T-cell (primary cell): ENCODE results near the gene SERPINB7. TPM values are rescaled to one million over a fixed set of nuclear protein-coding genes. Genes with fewer than 3 reads are reported as not detected.

Source experiments
- ATAC-seq, 4 experiments: fragments of 200-7000 bp in 3 of 4; fragments of 150-1000 bp in 1 of 4; cut with Tn5 transposase; replicated peaks in 1 of 4; 1 replicate in 3 of 4; 2 replicates in 1 of 4; pipeline ENCODE4 v1.10.0; 2021; ENCODE audit warnings: moderate library complexity in 3 of 4, mild to moderate bottlenecking in 2 of 4, moderate number of reproducible peaks in 1 of 4
- CTCF ChIA-PET, 2 donors: fragments of 300-600 bp; sonication (Branson Sonifier 250); formaldehyde crosslinking; loops; one replicate each; lab custom pipeline; 2022; ENCODE audit warnings: antibody characterized with exemption in 2 of 2; lab: Charles Lee
- POLR2A ChIA-PET, 2 donors: fragments of 300-600 bp; sonication (Branson Sonifier 250); formaldehyde crosslinking; loops; one replicate each; lab custom pipeline; 2022; ENCODE audit warnings: antibody characterized with exemption in 2 of 2; lab: Charles Lee
- DNase-seq, 35 experiments: peaks; one replicate each; pipeline versions ENCODE4 v3.0.0 to v3.0.0-alpha.2; 2013 to 2023
- H3K27ac ChIP-seq: one replicate; pipeline ENCODE4 v1.5.1; 2013; ENCODE audit warnings: low read length
- H3K27me3 ChIP-seq, 2 experiments: replicated peaks in 1 of 2; 1 replicate in 1 of 2; 2 replicates in 1 of 2; pipeline versions ENCODE4 v1.6.1 to v1.7.0; 2013; ENCODE audit warnings: low read length in 1 of 2, mixed read lengths in 1 of 2; ENCODE audit not compliant: control insufficient read depth in 2 of 2, insufficient read depth in 2 of 2; ENCODE audit errors: extremely low read depth in 1 of 2
- H3K36me3 ChIP-seq, 2 donors: 1 replicate in 1 of 2; 2 replicates in 1 of 2; pipeline versions ENCODE4 v1.6.1 to v1.7.0; 2013; ENCODE audit warnings: low read length in 1 of 2; ENCODE audit not compliant: control insufficient read depth in 2 of 2, insufficient read depth in 1 of 2; ENCODE audit errors: extremely low read depth in 1 of 2
- H3K4me1 ChIP-seq, 2 experiments: 1 replicate in 1 of 2; 2 replicates in 1 of 2; pipeline versions ENCODE4 v1.6.1 to v1.7.0; 2013; ENCODE audit warnings: low read length in 2 of 2, mixed read lengths in 1 of 2; ENCODE audit not compliant: insufficient read depth in 2 of 2, control insufficient read depth in 1 of 2; ENCODE audit errors: extremely low read depth in 1 of 2
- H3K4me3 ChIP-seq, 2 donors: 1 replicate in 1 of 2; 2 replicates in 1 of 2; pipeline versions ENCODE4 v1.5.1 to v1.7.0; 2013; ENCODE audit warnings: mild to moderate bottlenecking in 2 of 2, low read length in 1 of 2, moderate library complexity in 1 of 2; ENCODE audit not compliant: control insufficient read depth in 1 of 2; ENCODE audit errors: extremely low read depth in 1 of 2
- H3K9me3 ChIP-seq: 2 replicates; pipeline ENCODE4 v1.7.0; 2013
- H3K27ac Mint-ChIP-seq, 2 donors: one replicate each; pipeline ENCODE4 v1.8.0; 2020 to 2021; ENCODE audit warnings: mild to moderate bottlenecking in 2 of 2, mixed read lengths in 2 of 2
- H3K27me3 Mint-ChIP-seq, 2 donors: one replicate each; pipeline ENCODE4 v1.8.0; 2021 to 2022; ENCODE audit warnings: mixed read lengths in 2 of 2
- H3K36me3 Mint-ChIP-seq: one replicate; pipeline ENCODE4 v1.8.0; 2021; ENCODE audit warnings: mixed read lengths
- H3K4me1 Mint-ChIP-seq, 3 donors: one replicate each; pipeline ENCODE4 v1.8.0; 2020 to 2022; ENCODE audit warnings: mixed read lengths in 3 of 3, mild to moderate bottlenecking in 1 of 3
- H3K4me3 Mint-ChIP-seq, 3 donors: one replicate each; pipeline ENCODE4 v1.8.0; 2020 to 2022; ENCODE audit warnings: mild to moderate bottlenecking in 3 of 3, mixed read lengths in 3 of 3, moderate library complexity in 3 of 3
- H3K9me3 Mint-ChIP-seq, 3 donors: one replicate each; pipeline ENCODE4 v1.8.0; 2020 to 2022; ENCODE audit warnings: mixed read lengths in 3 of 3
- WGBS: methylation state at CpG from one replicate; pipeline ENCODE4 v1.1.5; 2013; ENCODE audit warnings: missing lambda C conversion rate; ENCODE audit not compliant: insufficient coverage; 5-methylcytosine and 5-hydroxymethylcytosine counted together
- total RNA-seq, 35 experiments: library from RNA in 6 of 35; stranded (reverse) in 6 of 35; fragments of 120-200 nt in 1 of 35; gene quantifications; one replicate each; pipeline versions ENCODE4 v1.2.1 to v1.2.4 and lab custom pipeline; 2013 to 2026

SERPINB7 gene
- total RNA-seq, 5 donors from 2014 or later (not counting 1 experiment from before 2014, with no cell fraction given), result not detected

DNA sequence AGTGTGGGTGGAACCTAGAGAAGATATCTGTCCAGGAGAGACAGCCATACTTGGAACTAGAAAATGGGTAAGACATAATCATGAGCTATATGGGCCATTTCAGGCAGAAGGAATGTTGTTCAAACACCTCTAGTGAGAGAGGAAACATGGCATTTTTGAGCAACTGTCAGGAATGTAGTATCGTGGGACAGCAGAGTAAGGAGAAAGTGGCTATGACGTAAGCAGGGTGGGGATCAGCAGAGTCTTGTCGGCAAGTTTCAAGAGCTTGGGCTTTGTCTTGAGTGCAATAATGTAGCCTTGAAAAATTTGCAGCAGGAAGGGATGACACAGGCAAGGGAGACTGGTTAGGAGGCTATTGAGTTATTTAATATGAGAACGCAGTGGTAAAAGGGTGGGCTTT, 20.4 kb downstream of the SERPINB7 start:
- Mint-ChIP-seq H3K27ac (no peak overlapping the region), H3K4me1 (no peaks in the 10 kb centered on the region)
- CTCF ChIA-PET, result no interaction called here

DNA sequence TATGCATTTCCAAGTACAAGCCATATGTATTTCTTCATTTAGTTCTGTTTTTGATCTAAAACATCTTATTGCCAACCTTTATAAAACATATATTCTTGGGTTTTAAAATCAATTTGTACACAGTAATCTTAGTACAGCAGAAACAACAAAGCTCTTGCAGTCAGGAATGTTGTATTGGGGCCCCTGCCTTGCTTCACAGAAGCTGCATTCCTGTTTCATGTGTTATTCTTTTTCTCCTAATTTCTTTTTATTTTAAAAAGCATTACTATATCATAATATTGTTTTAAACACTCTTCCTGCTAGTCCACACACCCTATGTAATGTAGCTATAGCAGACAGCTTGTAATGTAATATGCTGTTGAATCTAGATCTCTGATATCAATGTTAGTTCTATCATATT, 24.0 kb downstream of the SERPINB7 start:
- Histone ChIP-seq H3K27me3 (peaks cover 0 to 2% of the 10 kb centered on the region in 2 experiments), H3K4me3 (no peak overlapping the region), H3K27ac (no peak overlapping the region), H3K36me3 (no peaks in the 10 kb centered on the region), H3K4me1 (no peaks in the 10 kb centered on the region), H3K9me3 (no peaks in the 10 kb centered on the region)
- Mint-ChIP-seq H3K27ac (no peak overlapping the region), H3K27me3 (peaks cover 3 to 7% of the 10 kb centered on the region in 2 donors), H3K4me1 (no peaks in the 10 kb centered on the region), H3K4me3 (no peak overlapping the region), H3K36me3 (no peaks in the 10 kb centered on the region), H3K9me3 (peaks cover 0 to 4% (median 0%) of the 10 kb centered on the region in 3 donors)
- CTCF ChIA-PET, result interaction anchor here in 1 of 2 donors (0.7 kb wide), 1 partner anchor 9 kb away, joined by 3 read pairs; no protein-coding TSS in a partner anchor
- ATAC-seq (no peak), DNase-seq (no peak)
- POLR2A ChIA-PET, result interaction anchor here in 1 of 2 donors (0.7 kb wide), 1 partner anchor 81 kb away, joined by 5 read pairs; no protein-coding TSS in a partner anchor

More for the DNA sequence above, 20.4 kb downstream of the SERPINB7 start:
- Mint-ChIP-seq H3K36me3 (no peaks in the 10 kb centered on the region), H3K4me3 (no peak overlapping the region), H3K9me3 (no peaks in the 10 kb centered on the region), H3K27me3 (peaks cover 3% of the 10 kb centered on the region in 2 donors)
- POLR2A ChIA-PET, result no interaction called here
- peaks cover 0 to 2% of the 10 kb centered on the region in 2 experiments for H3K27me3 ChIP-seq
- ATAC-seq (no peak), DNase-seq (no peak)
- no peaks in the 10 kb centered on the region for H3K4me1 ChIP-seq
- H3K36me3 ChIP-seq, result no peaks in the 10 kb centered on the region
- H3K9me3 ChIP-seq, result no peaks in the 10 kb centered on the region
- 97% methylated on average over 3 of the region's 4 CpGs for WGBS
- H3K4me3 ChIP-seq, result no peak overlapping the region
- no peak overlapping the region for H3K27ac ChIP-seq

DNA sequence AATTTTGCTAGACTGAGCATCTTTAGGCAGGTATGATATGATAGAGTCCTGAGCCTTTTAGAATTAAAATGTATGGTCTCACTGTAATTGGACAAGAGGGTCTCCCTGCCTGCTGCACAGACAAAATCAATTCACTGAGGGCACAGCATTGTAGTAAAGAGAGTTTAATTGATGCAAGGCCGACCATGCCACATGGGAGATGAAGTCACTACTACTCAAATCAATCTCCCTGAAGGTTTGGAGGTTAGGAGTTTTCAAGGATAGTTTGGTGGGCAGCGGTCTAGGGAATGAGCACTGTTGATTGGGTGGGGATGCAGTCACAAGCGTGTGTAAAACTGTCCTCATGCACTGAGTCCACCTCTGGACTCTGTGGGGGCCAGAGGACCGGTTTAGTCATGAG, 26.1 kb downstream of the SERPINB7 start:
- POLR2A ChIA-PET, result no interaction called here
- WGBS, result 74% methylated on average over 3 of the region's 4 CpGs
- H3K36me3 Mint-ChIP-seq, result no peaks in the 10 kb centered on the region

DNA sequence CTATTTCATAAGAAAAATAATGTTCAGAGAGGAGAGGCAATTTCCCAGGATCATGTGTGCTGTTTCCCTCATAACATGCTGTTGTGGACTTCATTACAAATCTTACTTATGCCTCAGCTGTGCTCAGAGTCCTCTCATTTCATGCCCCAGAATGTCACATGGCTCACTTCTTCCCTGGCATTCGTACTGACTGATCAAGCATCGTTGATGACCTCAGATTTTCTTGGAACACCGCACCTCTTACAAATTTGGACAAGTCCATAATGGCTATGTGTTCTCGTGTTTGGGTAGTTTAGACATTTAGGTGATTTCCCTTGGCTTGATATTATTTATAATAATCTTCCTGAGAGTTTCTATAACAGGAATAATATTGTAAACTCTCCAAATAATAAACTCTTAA, 32.9 kb downstream of the SERPINB7 start:
- POLR2A ChIA-PET, result no interaction called here
- H3K36me3 ChIP-seq, result no peaks in the 10 kb centered on the region
- DNase-seq, result no peak
- Mint-ChIP-seq H3K9me3 (no peaks in the 10 kb centered on the region), H3K4me3 (no peak overlapping the region), H3K27ac (no peak overlapping the region), H3K36me3 (no peaks in the 10 kb centered on the region), H3K4me1 (no peaks in the 10 kb centered on the region), H3K27me3 (peaks cover 4 to 16% of the 10 kb centered on the region in 2 donors)
- H3K27ac ChIP-seq, result no peak overlapping the region
- no peak overlapping the region for H3K4me3 ChIP-seq
- no peaks in the 10 kb centered on the region for H3K9me3 ChIP-seq
- no peak for ATAC-seq
- CTCF ChIA-PET, result interaction anchor here in 1 of 2 donors (0.6 kb wide), 1 partner anchor 9 kb away, joined by 3 read pairs; no protein-coding TSS in a partner anchor
- WGBS, result no CpG with 5 or more reads among the region's 4 CpGs
- no peaks in the 10 kb centered on the region for H3K4me1 ChIP-seq
- H3K27me3 ChIP-seq, result peaks cover 0 to 3% of the 10 kb centered on the region in 2 experiments

More for the DNA sequence above, 26.1 kb downstream of the SERPINB7 start:
- Mint-ChIP-seq H3K9me3 (peaks cover 0 to 4% (median 0%) of the 10 kb centered on the region in 3 donors), H3K27me3 (peaks cover 5 to 7% of the 10 kb centered on the region in 2 donors), H3K27ac (no peak overlapping the region), H3K4me3 (no peak overlapping the region), H3K4me1 (no peaks in the 10 kb centered on the region)
- DNase-seq, result no peak
- peaks cover 0 to 2% of the 10 kb centered on the region in 2 experiments for H3K27me3 ChIP-seq
- no peak overlapping the region for H3K4me3 ChIP-seq
- CTCF ChIA-PET, result no interaction called here
- no peak overlapping the region for H3K27ac ChIP-seq
- H3K9me3 ChIP-seq, result no peaks in the 10 kb centered on the region
- no peaks in the 10 kb centered on the region for H3K4me1 ChIP-seq
- H3K36me3 ChIP-seq, result no peaks in the 10 kb centered on the region
- no peak for ATAC-seq

DNA sequence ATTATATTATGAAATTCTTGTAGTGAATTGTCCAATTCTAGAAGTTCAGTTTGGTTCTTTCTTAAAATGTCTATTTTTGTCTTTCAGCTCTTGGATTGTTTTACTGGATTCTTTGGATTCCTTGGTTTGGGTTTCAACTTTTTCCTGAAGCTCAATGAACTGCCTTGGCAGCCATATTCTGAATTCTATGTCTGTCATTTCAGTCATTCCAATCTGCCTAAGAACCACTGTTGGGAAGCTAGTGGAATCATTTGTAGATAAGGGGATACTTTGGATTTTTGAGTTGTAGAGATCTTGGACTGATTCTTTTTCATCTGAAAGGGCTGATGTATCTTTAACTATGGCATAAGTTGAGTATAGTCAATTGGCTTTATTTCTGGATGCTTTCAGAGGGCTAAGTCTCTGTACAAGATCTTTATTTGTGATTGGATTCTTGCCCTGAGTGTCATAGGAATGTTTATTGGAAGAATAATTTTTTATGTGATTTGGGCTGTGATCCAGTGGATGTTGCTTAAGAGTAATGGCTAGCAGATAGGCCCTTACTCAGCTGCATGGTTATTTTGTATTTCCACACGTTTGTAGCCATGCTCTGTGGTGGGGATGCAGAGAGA, 42.3 kb downstream of the SERPINB7 start:
- ChIA-PET CTCF (no interaction called here), POLR2A (no interaction called here)
- Mint-ChIP-seq H3K4me3 (no peak overlapping the region), H3K36me3 (no peaks in the 10 kb centered on the region), H3K27ac (no peak overlapping the region), H3K27me3 (peaks cover 16 to 19% of the 10 kb centered on the region in 2 donors), H3K4me1 (no peaks in the 10 kb centered on the region), H3K9me3 (peaks cover 0 to 23% (median 12%) of the 10 kb centered on the region in 3 donors)
- no CpG with 5 or more reads among the region's 1 CpG for WGBS
- Histone ChIP-seq H3K27ac (no peak overlapping the region), H3K36me3 (no peaks in the 10 kb centered on the region), H3K27me3 (peaks cover 0 to 11% of the 10 kb centered on the region in 2 experiments), H3K4me3 (no peak overlapping the region), H3K9me3 (peaks cover 2% of the 10 kb centered on the region), H3K4me1 (no peaks in the 10 kb centered on the region)
- ATAC-seq, result no peak
- no peak for DNase-seq

DNA sequence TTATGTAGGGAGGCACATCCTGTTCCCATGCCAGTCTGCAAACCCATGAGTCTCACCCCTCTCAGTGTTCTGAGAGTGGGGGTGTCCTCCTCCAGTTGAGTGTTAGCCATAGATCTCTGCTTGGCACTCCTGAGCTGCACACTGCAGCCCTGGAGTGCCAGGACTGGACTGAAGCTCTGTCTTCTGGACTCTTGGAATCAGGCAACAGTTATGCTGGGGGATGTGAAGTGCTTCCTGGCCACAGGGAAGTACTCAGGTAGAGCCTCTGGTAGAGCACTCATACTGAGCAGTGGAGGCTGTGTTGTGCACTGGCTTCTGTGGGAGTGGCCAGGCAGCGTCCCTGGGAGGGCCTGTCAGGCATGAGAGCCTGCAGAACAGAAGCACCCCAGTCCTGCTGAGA, 43.0 kb downstream of the SERPINB7 start:
- Histone ChIP-seq H3K27me3 (peaks cover 0 to 11% of the 10 kb centered on the region in 2 experiments), H3K9me3 (peaks cover 2% of the 10 kb centered on the region), H3K4me3 (no peak overlapping the region), H3K36me3 (no peaks in the 10 kb centered on the region), H3K27ac (no peak overlapping the region), H3K4me1 (no peaks in the 10 kb centered on the region)
- Mint-ChIP-seq H3K4me3 (no peak overlapping the region), H3K27me3 (peaks cover 18 to 21% of the 10 kb centered on the region in 2 donors), H3K4me1 (no peaks in the 10 kb centered on the region), H3K9me3 (peaks cover 0 to 23% (median 12%) of the 10 kb centered on the region in 3 donors), H3K27ac (no peak overlapping the region), H3K36me3 (no peaks in the 10 kb centered on the region)
- ATAC-seq, result no peak
- ChIA-PET CTCF (no interaction called here), POLR2A (no interaction called here)
- DNase-seq, result no peak
- WGBS, result 62% methylated on average over 1 of the region's 1 CpG
